Measurements from ENCODE around the gene INHBB. TPM values are rescaled to one million over a fixed set of nuclear protein-coding genes. Genes with fewer than 3 reads are reported as not detected.

Gene INHBB
- total RNA-seq, 2 experiments from 2014 or later = not detected

- H3K4me3 Mint-ChIP-seq = no peak overlapping the region
- H3K27ac Mint-ChIP-seq = no peak overlapping the region
- no peak for DNase-seq
- no peaks in the 10 kb centered on the region for H3K9me3 Mint-ChIP-seq
- H3K36me3 Mint-ChIP-seq = no peaks in the 10 kb centered on the region
- no peaks in the 10 kb centered on the region for H3K4me1 Mint-ChIP-seq
- H3K27me3 Mint-ChIP-seq = peaks cover 27% of the 10 kb centered on the region
These were observed 8.0 kb downstream of the INHBB start for GRCh38 chr2:120353931-120354330.

- H3K27ac Mint-ChIP-seq = no peak overlapping the region
- no peak overlapping the region for H3K4me3 Mint-ChIP-seq
- no peaks in the 10 kb centered on the region for H3K36me3 Mint-ChIP-seq
- DNase-seq = no peak
- H3K9me3 Mint-ChIP-seq = no peaks in the 10 kb centered on the region
- peaks cover 22% of the 10 kb centered on the region for H3K27me3 Mint-ChIP-seq
- no peaks in the 10 kb centered on the region for H3K4me1 Mint-ChIP-seq
These were observed 8.5 kb downstream of the INHBB start for GRCh38 chr2:120354467-120354866.

GRCh38 chr2:120354935-120355779 is 9.2 kb downstream of the INHBB start:
- H3K27ac Mint-ChIP-seq = no peak overlapping the region
- H3K4me1 Mint-ChIP-seq = no peaks in the 10 kb centered on the region
- H3K27me3 Mint-ChIP-seq = peaks cover 15% of the 10 kb centered on the region
- no peaks in the 10 kb centered on the region for H3K36me3 Mint-ChIP-seq
- H3K9me3 Mint-ChIP-seq = no peaks in the 10 kb centered on the region
- no peak for DNase-seq
- H3K4me3 Mint-ChIP-seq = no peak overlapping the region

- Mint-ChIP-seq H3K27me3 (peaks cover 9% of the 10 kb centered on the region), H3K4me1 (no peaks in the 10 kb centered on the region), H3K9me3 (no peaks in the 10 kb centered on the region), H3K27ac (no peak overlapping the region), H3K36me3 (no peaks in the 10 kb centered on the region), H3K4me3 (no peak overlapping the region)
- no peak for DNase-seq
These were observed 9.9 kb downstream of the INHBB start for GRCh38 chr2:120355780-120356266.

GRCh38 chr2:120357768-120358167 is 11.8 kb downstream of the INHBB start:
- no peak overlapping the region for H3K27ac Mint-ChIP-seq
- H3K4me3 Mint-ChIP-seq = no peak overlapping the region
- H3K4me1 Mint-ChIP-seq = no peaks in the 10 kb centered on the region
- DNase-seq = no peak
- no peaks in the 10 kb centered on the region for H3K36me3 Mint-ChIP-seq
- peaks cover 4% of the 10 kb centered on the region for H3K27me3 Mint-ChIP-seq
- H3K9me3 Mint-ChIP-seq = no peaks in the 10 kb centered on the region

GRCh38 chr2:120358734-120359465 is 13.0 kb downstream of the INHBB start:
- no peaks in the 10 kb centered on the region for H3K36me3 Mint-ChIP-seq
- H3K4me3 Mint-ChIP-seq = no peak overlapping the region
- no peaks in the 10 kb centered on the region for H3K9me3 Mint-ChIP-seq
- H3K4me1 Mint-ChIP-seq = no peaks in the 10 kb centered on the region
- DNase-seq = no peak
- H3K27me3 Mint-ChIP-seq = peaks cover 4% of the 10 kb centered on the region
- no peak overlapping the region for H3K27ac Mint-ChIP-seq

GRCh38 chr2:120360307-120360855 is 14.4 kb downstream of the INHBB start:
- Mint-ChIP-seq H3K36me3 (no peaks in the 10 kb centered on the region), H3K9me3 (no peaks in the 10 kb centered on the region), H3K4me3 (no peak overlapping the region), H3K4me1 (no peaks in the 10 kb centered on the region), H3K27me3 (peaks cover 4% of the 10 kb centered on the region), H3K27ac (no peak overlapping the region)
- DNase-seq = no peak

- H3K4me3 Mint-ChIP-seq = no peak overlapping the region
- no peaks in the 10 kb centered on the region for H3K4me1 Mint-ChIP-seq
- H3K9me3 Mint-ChIP-seq = no peaks in the 10 kb centered on the region
- DNase-seq = no peak
- H3K27ac Mint-ChIP-seq = no peak overlapping the region
- H3K36me3 Mint-ChIP-seq = no peaks in the 10 kb centered on the region
- peaks cover 3% of the 10 kb centered on the region for H3K27me3 Mint-ChIP-seq
These were observed 17.0 kb downstream of the INHBB start for GRCh38 chr2:120362926-120363325.

- DNase-seq = no peak
- H3K4me3 Mint-ChIP-seq = no peak overlapping the region
- H3K9me3 Mint-ChIP-seq = no peaks in the 10 kb centered on the region
- H3K27ac Mint-ChIP-seq = no peak overlapping the region
- no peaks in the 10 kb centered on the region for H3K4me1 Mint-ChIP-seq
- H3K36me3 Mint-ChIP-seq = no peaks in the 10 kb centered on the region
- H3K27me3 Mint-ChIP-seq = no peaks in the 10 kb centered on the region
These were observed 19.4 kb downstream of the INHBB start for GRCh38 chr2:120365236-120365793.

- H3K27ac Mint-ChIP-seq = no peak overlapping the region
- no peak overlapping the region for H3K4me3 Mint-ChIP-seq
These were observed 20.8 kb downstream of the INHBB start for GRCh38 chr2:120366698-120367097.

GRCh38 chr2:120367221-120367620 is 21.3 kb downstream of the INHBB start:
- DNase-seq = no peak
- H3K4me3 Mint-ChIP-seq = no peak overlapping the region
- H3K27ac Mint-ChIP-seq = no peak overlapping the region
- H3K9me3 Mint-ChIP-seq = no peaks in the 10 kb centered on the region
- no peaks in the 10 kb centered on the region for H3K4me1 Mint-ChIP-seq
- no peaks in the 10 kb centered on the region for H3K36me3 Mint-ChIP-seq
- no peaks in the 10 kb centered on the region for H3K27me3 Mint-ChIP-seq

More at GRCh38 chr2:120366698-120367097, 20.8 kb downstream of the INHBB start:
- no peak for DNase-seq
- H3K9me3 Mint-ChIP-seq = no peaks in the 10 kb centered on the region
- no peaks in the 10 kb centered on the region for H3K27me3 Mint-ChIP-seq
- H3K36me3 Mint-ChIP-seq = no peaks in the 10 kb centered on the region
- no peaks in the 10 kb centered on the region for H3K4me1 Mint-ChIP-seq

GRCh38 chr2:120367649-120368048 is 21.7 kb downstream of the INHBB start:
- no peak for DNase-seq
- H3K4me3 Mint-ChIP-seq = no peak overlapping the region
- H3K9me3 Mint-ChIP-seq = no peaks in the 10 kb centered on the region
- H3K4me1 Mint-ChIP-seq = no peaks in the 10 kb centered on the region
- no peaks in the 10 kb centered on the region for H3K36me3 Mint-ChIP-seq
- no peak overlapping the region for H3K27ac Mint-ChIP-seq
- no peaks in the 10 kb centered on the region for H3K27me3 Mint-ChIP-seq

- Mint-ChIP-seq H3K27ac (no peak overlapping the region), H3K9me3 (no peaks in the 10 kb centered on the region), H3K27me3 (no peaks in the 10 kb centered on the region)
These were observed 22.1 kb downstream of the INHBB start for GRCh38 chr2:120368086-120368485.

GRCh38 chr2:120369250-120369649 is 23.3 kb downstream of the INHBB start:
- no peaks in the 10 kb centered on the region for H3K27me3 Mint-ChIP-seq
- H3K4me1 Mint-ChIP-seq = no peaks in the 10 kb centered on the region
- H3K27ac Mint-ChIP-seq = no peak overlapping the region
- no peaks in the 10 kb centered on the region for H3K36me3 Mint-ChIP-seq
- DNase-seq = no peak
- no peaks in the 10 kb centered on the region for H3K9me3 Mint-ChIP-seq
- H3K4me3 Mint-ChIP-seq = no peak overlapping the region

More at GRCh38 chr2:120368086-120368485, 22.1 kb downstream of the INHBB start:
- Mint-ChIP-seq H3K4me3 (no peak overlapping the region), H3K4me1 (no peaks in the 10 kb centered on the region), H3K36me3 (no peaks in the 10 kb centered on the region)
- no peak for DNase-seq
